ENCODE data around the gene NOTCH1. TPM values are rescaled to one million over a fixed set of nuclear protein-coding genes. Genes with fewer than 3 reads are reported as not detected.
A peak's percentile ranks its signal among the peaks of the same experiment; 100 is the strongest.

Gene NOTCH1
- total and polyA plus RNA-seq, 5 donors from 2014 or later, result 1.2 to 52.3 (median 1.6) TPM

- Histone ChIP-seq H3K36me3 (ENCODE audit: control insufficient read depth, insufficient read depth, low read length) (peaks cover 74% of the 10 kb centered on the region), H3K9me3 (ENCODE audit: control insufficient read depth in 2 of 2, low read length in 2 of 2) (no peaks in the 10 kb centered on the region), H3K27me3 (ENCODE audit: control insufficient read depth, insufficient read depth, low read length) (no peaks in the 10 kb centered on the region), H3K4me3 (ENCODE audit: low read depth, low read length) (no peak overlapping the region), H3K27ac (ENCODE audit: insufficient read depth, low read length, poor library complexity, severe bottlenecking) (no peak overlapping the region), H3K4me1 (ENCODE audit: control insufficient read depth, insufficient read depth, low read length, poor library complexity, severe bottlenecking) (peaks cover 4% of the 10 kb centered on the region)
- Mint-ChIP-seq H3K27ac (no peak overlapping the region), H3K4me3 (no peak overlapping the region), H3K36me3 (peaks cover 26% of the 10 kb centered on the region), H3K27me3 (no peaks in the 10 kb centered on the region), H3K9me3 (no peaks in the 10 kb centered on the region), H3K4me1 (peaks cover 4 to 25% (median 11%) of the 10 kb centered on the region in 4 donors)
- DNase-seq (no peak), ATAC-seq (ENCODE audit: low read depth in 2 of 2) (no peak)
Observed at GRCh38 chr9:136474974-136475865, 70.6 kb downstream of the NOTCH1 start.

GRCh38 chr9:136474021-136474640 lies 71.7 kb downstream of the NOTCH1 start:
- H3K9me3 Mint-ChIP-seq, result no peaks in the 10 kb centered on the region
- no peaks in the 10 kb centered on the region for H3K27me3 ChIP-seq (ENCODE audit: control insufficient read depth, insufficient read depth, low read length)
- no peak overlapping the region for H3K4me3 Mint-ChIP-seq
- no peaks in the 10 kb centered on the region for H3K9me3 ChIP-seq (ENCODE audit: control insufficient read depth in 2 of 2, low read length in 2 of 2)
- no peak overlapping the region for H3K4me3 ChIP-seq (ENCODE audit: low read depth, low read length)
- H3K36me3 Mint-ChIP-seq, result peaks cover 25% of the 10 kb centered on the region
- no peaks in the 10 kb centered on the region for H3K27me3 Mint-ChIP-seq
- H3K4me1 Mint-ChIP-seq, result peaks cover 4 to 15% (median 5%) of the 10 kb centered on the region in 4 donors
- H3K36me3 ChIP-seq (ENCODE audit: control insufficient read depth, insufficient read depth, low read length), result peaks cover 84% of the 10 kb centered on the region
- DNase-seq (no peak), ATAC-seq (ENCODE audit: low read depth in 2 of 2) (no peak)
- no peak overlapping the region for H3K27ac ChIP-seq (ENCODE audit: insufficient read depth, low read length, poor library complexity, severe bottlenecking)
- no peak overlapping the region for H3K27ac Mint-ChIP-seq
- peaks cover 4% of the 10 kb centered on the region for H3K4me1 ChIP-seq (ENCODE audit: control insufficient read depth, insufficient read depth, low read length, poor library complexity, severe bottlenecking)

GRCh38 chr9:136473354-136473721 lies 72.5 kb downstream of the NOTCH1 start:
- peaks cover 0 to 8% (median 1%) of the 10 kb centered on the region in 4 donors for H3K4me1 Mint-ChIP-seq
- no peak overlapping the region for H3K4me3 Mint-ChIP-seq
- ATAC-seq (ENCODE audit: low read depth in 2 of 2), result no peak
- no peaks in the 10 kb centered on the region for H3K27me3 ChIP-seq (ENCODE audit: control insufficient read depth, insufficient read depth, low read length)
- H3K36me3 Mint-ChIP-seq, result peaks cover 22% of the 10 kb centered on the region
- no peak overlapping the region for H3K27ac Mint-ChIP-seq
- no peak overlapping the region for H3K27ac ChIP-seq (ENCODE audit: insufficient read depth, low read length, poor library complexity, severe bottlenecking)
- no peak overlapping the region for H3K4me3 ChIP-seq (ENCODE audit: low read depth, low read length)
- no peaks in the 10 kb centered on the region for H3K9me3 Mint-ChIP-seq
- no peaks in the 10 kb centered on the region for H3K4me1 ChIP-seq (ENCODE audit: control insufficient read depth, insufficient read depth, low read length, poor library complexity, severe bottlenecking)
- DNase-seq, result no peak
- peaks cover 92% of the 10 kb centered on the region for H3K36me3 ChIP-seq (ENCODE audit: control insufficient read depth, insufficient read depth, low read length)
- H3K27me3 Mint-ChIP-seq, result no peaks in the 10 kb centered on the region
- H3K9me3 ChIP-seq (ENCODE audit: control insufficient read depth in 2 of 2, low read length in 2 of 2), result no peaks in the 10 kb centered on the region

GRCh38 chr9:136472640-136473353 lies 73.1 kb downstream of the NOTCH1 start:
- no peaks in the 10 kb centered on the region for H3K9me3 ChIP-seq (ENCODE audit: control insufficient read depth in 2 of 2, low read length in 2 of 2)
- no peak overlapping the region for H3K4me3 Mint-ChIP-seq
- H3K27me3 ChIP-seq (ENCODE audit: control insufficient read depth, insufficient read depth, low read length), result no peaks in the 10 kb centered on the region
- H3K36me3 ChIP-seq (ENCODE audit: control insufficient read depth, insufficient read depth, low read length), result peaks cover 96% of the 10 kb centered on the region
- no peaks in the 10 kb centered on the region for H3K9me3 Mint-ChIP-seq
- peaks cover 0 to 5% (median under 1%) of the 10 kb centered on the region in 4 donors for H3K4me1 Mint-ChIP-seq
- no peak for ATAC-seq (ENCODE audit: low read depth in 2 of 2)
- H3K4me3 ChIP-seq (ENCODE audit: low read depth, low read length), result no peak overlapping the region
- no peak overlapping the region for H3K27ac ChIP-seq (ENCODE audit: insufficient read depth, low read length, poor library complexity, severe bottlenecking)
- DNase-seq, result no peak
- H3K27me3 Mint-ChIP-seq, result no peaks in the 10 kb centered on the region
- H3K4me1 ChIP-seq (ENCODE audit: control insufficient read depth, insufficient read depth, low read length, poor library complexity, severe bottlenecking), result no peaks in the 10 kb centered on the region
- H3K36me3 Mint-ChIP-seq, result peaks cover 20% of the 10 kb centered on the region
- no peak overlapping the region for H3K27ac Mint-ChIP-seq

- no peaks in the 10 kb centered on the region for H3K4me1 Mint-ChIP-seq
- Histone ChIP-seq H3K9me3 (ENCODE audit: control insufficient read depth in 2 of 2, low read length in 2 of 2) (no peaks in the 10 kb centered on the region), H3K27me3 (ENCODE audit: control insufficient read depth, insufficient read depth, low read length) (no peaks in the 10 kb centered on the region), H3K4me1 (ENCODE audit: control insufficient read depth, insufficient read depth, low read length, poor library complexity, severe bottlenecking) (no peaks in the 10 kb centered on the region), H3K4me3 (ENCODE audit: low read depth, low read length) (no peak overlapping the region), H3K27ac (ENCODE audit: insufficient read depth, low read length, poor library complexity, severe bottlenecking) (no peak overlapping the region), H3K36me3 (ENCODE audit: control insufficient read depth, insufficient read depth, low read length) (peaks cover 96% of the 10 kb centered on the region)
- H3K4me3 Mint-ChIP-seq, result no peak overlapping the region
- no peak overlapping the region for H3K27ac Mint-ChIP-seq
- DNase-seq (no peak), ATAC-seq (ENCODE audit: low read depth in 2 of 2) (no peak)
- no peaks in the 10 kb centered on the region for H3K27me3 Mint-ChIP-seq
- no peaks in the 10 kb centered on the region for H3K9me3 Mint-ChIP-seq
- peaks cover 17% of the 10 kb centered on the region for H3K36me3 Mint-ChIP-seq
Observed at GRCh38 chr9:136471802-136472487, 73.9 kb downstream of the NOTCH1 start.

GRCh38 chr9:136470792-136471469 lies 74.9 kb downstream of the NOTCH1 start:
- Mint-ChIP-seq H3K36me3 (peaks cover 18% of the 10 kb centered on the region), H3K4me1 (peaks cover 0 to 2% (median 0%) of the 10 kb centered on the region in 4 donors), H3K27ac (no peak overlapping the region), H3K9me3 (no peaks in the 10 kb centered on the region), H3K4me3 (no peak overlapping the region), H3K27me3 (no peaks in the 10 kb centered on the region)
- Histone ChIP-seq H3K4me3 (ENCODE audit: low read depth, low read length) (no peak overlapping the region), H3K4me1 (ENCODE audit: control insufficient read depth, insufficient read depth, low read length, poor library complexity, severe bottlenecking) (no peaks in the 10 kb centered on the region), H3K9me3 (ENCODE audit: control insufficient read depth in 2 of 2, low read length in 2 of 2) (no peaks in the 10 kb centered on the region), H3K27me3 (ENCODE audit: control insufficient read depth, insufficient read depth, low read length) (no peaks in the 10 kb centered on the region), H3K27ac (ENCODE audit: insufficient read depth, low read length, poor library complexity, severe bottlenecking) (no peak overlapping the region), H3K36me3 (ENCODE audit: control insufficient read depth, insufficient read depth, low read length) (peaks cover 96% of the 10 kb centered on the region)
- no peak for DNase-seq
- ATAC-seq (ENCODE audit: low read depth in 2 of 2), result no peak

- H3K9me3 Mint-ChIP-seq, result no peaks in the 10 kb centered on the region
- peaks cover 0 to 2% (median 0%) of the 10 kb centered on the region in 4 donors for H3K4me1 Mint-ChIP-seq
- peaks cover 97% of the 10 kb centered on the region for H3K36me3 ChIP-seq (ENCODE audit: control insufficient read depth, insufficient read depth, low read length)
Observed at GRCh38 chr9:136470356-136470755, 75.5 kb downstream of the NOTCH1 start.

More at GRCh38 chr9:136470356-136470755, 75.5 kb downstream of the NOTCH1 start:
- Histone ChIP-seq H3K9me3 (ENCODE audit: control insufficient read depth in 2 of 2, low read length in 2 of 2) (no peaks in the 10 kb centered on the region), H3K27me3 (ENCODE audit: control insufficient read depth, insufficient read depth, low read length) (no peaks in the 10 kb centered on the region), H3K27ac (ENCODE audit: insufficient read depth, low read length, poor library complexity, severe bottlenecking) (no peak overlapping the region), H3K4me1 (ENCODE audit: control insufficient read depth, insufficient read depth, low read length, poor library complexity, severe bottlenecking) (no peaks in the 10 kb centered on the region), H3K4me3 (ENCODE audit: low read depth, low read length) (no peak overlapping the region)
- Mint-ChIP-seq H3K36me3 (peaks cover 19% of the 10 kb centered on the region), H3K4me3 (no peak overlapping the region), H3K27ac (peak overlapping the region in 1 of 3 donors; percentile 48), H3K27me3 (no peaks in the 10 kb centered on the region)
- ATAC-seq (ENCODE audit: low read depth in 2 of 2) (no peak), DNase-seq (no peak)
